Uterus (tissue), 4 donors: Measurements from ENCODE around the gene EZH2. TPM values are rescaled to one million over a fixed set of nuclear protein-coding genes. Genes with fewer than 3 reads are reported as not detected.

ENCODE experiments used
- DNase-seq, 2 donors: peaks; one replicate each; pipeline ENCODE4 v3.0.0-alpha.2; 2019 to 2020
- H3K27ac ChIP-seq, 2 donors: fragments of 200-600 bp; sonication (generic); 1 replicate in 1 of 2; 2 replicates in 1 of 2; pipeline ENCODE4 v1.5.1; 2016 to 2018
- H3K27me3 ChIP-seq, 2 donors: fragments of 200-600 bp; sonication (generic); one replicate each; pipeline ENCODE4 v1.5.1; 2018 to 2019; ENCODE audit warnings: control low read depth in 1 of 2
- H3K36me3 ChIP-seq, 2 donors: fragments of 200-600 bp; sonication (generic); one replicate each; pipeline ENCODE4 v1.5.1; 2019; ENCODE audit warnings: control low read depth in 1 of 2
- H3K4me1 ChIP-seq, 2 donors: fragments of 200-600 bp; sonication (generic); one replicate each; pipeline ENCODE4 v1.5.1; 2018 to 2019; ENCODE audit warnings: control low read depth in 1 of 2
- H3K4me3 ChIP-seq, 2 donors: fragments of 200-600 bp; sonication (generic); 1 replicate in 1 of 2; 2 replicates in 1 of 2; pipeline ENCODE4 v1.5.1; 2018 to 2019; ENCODE audit warnings: mild to moderate bottlenecking in 1 of 2
- H3K9me3 ChIP-seq, 2 donors: fragments of 200-600 bp; sonication (generic); one replicate each; pipeline ENCODE4 v1.5.1; 2019; ENCODE audit warnings: control low read depth in 1 of 2
- CTCF ChIP-seq, 4 experiments: fragments of 200-600 bp in 2 of 4; fragments of 450-650 bp in 2 of 4; sonication (generic) in 2 of 4; IDR thresholded peaks; one replicate each; pipeline ENCODE4 v1.5.1; 2016 to 2019; ENCODE audit warnings: antibody characterized with exemption in 4 of 4, mild to moderate bottlenecking in 2 of 4, moderate library complexity in 1 of 4
- POLR2A ChIP-seq, 2 donors: fragments of 450-650 bp; IDR thresholded peaks; one replicate each; pipeline ENCODE4 v1.6.1; 2016; ENCODE audit warnings: antibody characterized with exemption in 2 of 2, mild to moderate bottlenecking in 1 of 2, moderate library complexity in 1 of 2
- intact Hi-C: fragments of 100-400 bp; cut with DNase I; formaldehyde crosslinking; loops from one replicate; pipeline ENCODE4 v1.15.1; 2023; ENCODE audit warnings: low total_unique reads
- total RNA-seq, 4 donors: library from RNA; depleted of rRNA in 3 of 4; stranded (reverse); fragments of >200 nt in 3 of 4; gene quantifications; one replicate each; pipeline versions ENCODE4 v1.1.0 to v1.2.4, GENCODE V29; 2014 to 2023
- donor health status: DM: yes; HTN: yes; CAD: no.

Gene EZH2
- total RNA-seq, 4 donors from 2014 or later = 1.2 to 35.3 (median 2.1) TPM

DNA sequence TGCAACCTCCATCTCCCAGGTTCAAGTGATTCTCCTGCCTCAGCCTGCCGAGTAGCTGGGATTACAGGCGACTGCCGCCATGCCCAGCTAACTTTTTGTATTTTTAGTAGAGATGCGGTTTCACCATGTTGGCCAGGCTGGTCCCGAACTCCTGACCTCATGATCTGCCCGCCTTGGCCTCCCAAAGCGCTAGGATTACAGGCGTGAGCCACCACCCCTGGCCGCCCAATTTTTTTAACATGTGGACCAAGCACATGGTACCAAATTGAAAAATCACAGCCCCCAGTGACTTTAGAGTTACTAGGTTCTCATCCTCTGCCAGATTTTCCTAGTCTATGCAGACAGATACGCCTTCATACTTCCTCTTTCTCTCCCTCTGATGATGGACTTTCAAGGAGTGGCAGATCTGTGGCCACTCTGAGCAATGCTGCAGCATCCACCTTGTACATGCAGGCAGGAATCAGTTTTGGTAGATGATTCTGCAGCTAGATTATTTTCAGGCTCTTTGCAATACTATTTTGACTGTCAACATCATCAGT lies 34.0 kb upstream of the EZH2 start:
- H3K27me3 ChIP-seq = no peaks in the 10 kb centered on the region
- H3K9me3 ChIP-seq = no peaks in the 10 kb centered on the region
- H3K36me3 ChIP-seq = no peaks in the 10 kb centered on the region
- no peaks in the 10 kb centered on the region for H3K4me1 ChIP-seq
- DNase-seq = no peak
- H3K27ac ChIP-seq = no peak overlapping the region
- intact Hi-C loops = no loop called here
- no peak overlapping the region for H3K4me3 ChIP-seq
- TF ChIP-seq POLR2A (IDR thresholded peaks at IDR 0.05) (no peak), CTCF (IDR thresholded peaks at IDR 0.05) (no peak)

DNA sequence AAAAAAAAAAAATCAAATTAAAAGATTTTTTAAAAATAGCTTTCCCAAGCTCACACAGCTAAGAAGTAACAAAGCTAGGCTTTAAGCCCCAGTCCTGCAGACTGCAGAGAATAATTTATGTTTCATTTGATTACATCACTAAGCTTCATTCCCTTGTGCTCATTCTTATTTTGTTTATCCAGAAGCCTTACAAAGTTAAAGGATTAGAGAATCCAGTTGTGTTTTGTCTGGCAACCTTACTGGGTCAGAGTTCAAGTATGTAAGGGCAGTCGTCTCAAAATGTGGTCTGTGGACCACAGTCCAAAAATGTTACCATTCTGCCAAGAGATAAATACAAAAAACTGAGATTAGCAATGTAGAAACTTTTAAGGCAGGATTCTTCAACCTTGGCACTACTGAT lies 32.1 kb upstream of the EZH2 start:
- Histone ChIP-seq H3K27me3 (no peaks in the 10 kb centered on the region), H3K4me3 (no peak overlapping the region), H3K9me3 (no peaks in the 10 kb centered on the region), H3K27ac (no peak overlapping the region), H3K36me3 (no peaks in the 10 kb centered on the region), H3K4me1 (no peaks in the 10 kb centered on the region)
- DNase-seq = no peak
- TF ChIP-seq CTCF (IDR thresholded peaks at IDR 0.05) = no peak
- TF ChIP-seq POLR2A (IDR thresholded peaks at IDR 0.05) = no peak
- intact Hi-C loops = no loop called here

DNA sequence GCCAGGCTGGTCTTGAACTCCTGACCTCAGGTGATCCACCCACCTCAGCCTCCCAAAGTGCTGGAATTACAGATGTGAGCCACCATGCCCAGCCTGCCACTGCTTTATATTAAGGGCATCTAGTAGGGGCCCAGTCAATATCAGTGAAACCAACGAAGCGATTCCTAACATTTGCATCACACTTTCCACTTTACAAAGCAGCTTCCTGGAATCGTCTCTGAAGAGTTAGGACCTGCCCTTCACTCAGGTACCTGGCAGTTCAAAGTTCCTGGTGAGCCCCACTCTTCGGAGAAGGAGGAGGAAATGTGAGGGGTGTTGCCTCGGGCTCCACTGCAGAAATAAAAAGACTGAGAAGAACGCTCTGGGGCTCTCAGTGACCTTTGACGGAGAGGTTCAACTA lies 31.1 kb upstream of the EZH2 start:
- Histone ChIP-seq H3K4me3 (no peak overlapping the region), H3K27ac (no peak overlapping the region), H3K36me3 (no peaks in the 10 kb centered on the region), H3K27me3 (no peaks in the 10 kb centered on the region), H3K4me1 (no peaks in the 10 kb centered on the region), H3K9me3 (no peaks in the 10 kb centered on the region)
- intact Hi-C loops = no loop called here
- no peak for TF ChIP-seq POLR2A (IDR thresholded peaks at IDR 0.05)
- no peak for TF ChIP-seq CTCF (IDR thresholded peaks at IDR 0.05)
- DNase-seq = no peak

- Histone ChIP-seq H3K9me3 (no peaks in the 10 kb centered on the region), H3K4me1 (no peaks in the 10 kb centered on the region), H3K27me3 (no peaks in the 10 kb centered on the region), H3K27ac (no peak overlapping the region), H3K36me3 (no peaks in the 10 kb centered on the region), H3K4me3 (no peak overlapping the region)
- intact Hi-C loops = no loop called here
- TF ChIP-seq CTCF (IDR thresholded peaks at IDR 0.05) (no peak), POLR2A (IDR thresholded peaks at IDR 0.05) (no peak)
- DNase-seq = no peak
These were observed 30.2 kb upstream of the EZH2 start for GRCh38 chr7:148914208-148914777.

GRCh38 chr7:148912758-148913541 lies 28.9 kb upstream of the EZH2 start:
- H3K27me3 ChIP-seq = no peaks in the 10 kb centered on the region
- DNase-seq = no peak
- H3K4me3 ChIP-seq = no peak overlapping the region
- H3K36me3 ChIP-seq = no peaks in the 10 kb centered on the region
- H3K9me3 ChIP-seq = no peaks in the 10 kb centered on the region
- no peaks in the 10 kb centered on the region for H3K4me1 ChIP-seq
- intact Hi-C loops = no loop called here
- no peak for TF ChIP-seq POLR2A (IDR thresholded peaks at IDR 0.05)
- TF ChIP-seq CTCF (IDR thresholded peaks at IDR 0.05) = no peak
- H3K27ac ChIP-seq = no peak overlapping the region
